ENCODE measurements around the gene SERP2.
"Not testable (repeated sequence)": the region's sequence is repeated elsewhere in the genome, so short reads cannot be mapped to it uniquely, and the experiment has no call there.

The SERP2 gene

GRCh38 chr13:44373601-44374347 lies at the start of gene SERP2:
SERP2 (plus strand) TSS chr13:44373824; CDS start chr13:44374026, 202 bp downstream.
- peak in 1 of 2 experiments; percentile 60 for DNase-seq

- DNase-seq, result no peak
Measured at GRCh38 chr13:44326961-44327360, 46.7 kb upstream of the SERP2 start.

- not testable (repeated sequence) for DNase-seq
Measured at GRCh38 chr13:44329041-44329440, 44.6 kb upstream of the SERP2 start.

GRCh38 chr13:44329909-44330545 lies 43.6 kb upstream of the SERP2 start:
- DNase-seq, result no peak

GRCh38 chr13:44331446-44331845 lies 42.2 kb upstream of the SERP2 start:
- DNase-seq, result no peak

- DNase-seq, result peak; percentile 71 to 88
Measured at GRCh38 chr13:44331912-44332851, 41.4 kb upstream of the SERP2 start.

- no peak for DNase-seq
Measured at GRCh38 chr13:44333950-44334655, 39.5 kb upstream of the SERP2 start.

- no peak for DNase-seq
Measured at GRCh38 chr13:44334751-44335150, 38.9 kb upstream of the SERP2 start.

GRCh38 chr13:44336934-44337333 lies 36.7 kb upstream of the SERP2 start:
- no peak for DNase-seq

- DNase-seq, result no peak
Measured at GRCh38 chr13:44337581-44337980, 36.0 kb upstream of the SERP2 start.

GRCh38 chr13:44340508-44340907 lies 33.1 kb upstream of the SERP2 start:
- DNase-seq, result peak in 1 of 2 experiments; percentile 9

- no peak for DNase-seq
Measured at GRCh38 chr13:44342741-44343140, 30.9 kb upstream of the SERP2 start.

- DNase-seq, result no peak
Measured at GRCh38 chr13:44346534-44346933, 27.1 kb upstream of the SERP2 start.

- DNase-seq, result no peak
Measured at GRCh38 chr13:44347301-44347700, 26.3 kb upstream of the SERP2 start.

- no peak for DNase-seq
Measured at GRCh38 chr13:44347949-44348348, 25.7 kb upstream of the SERP2 start.

- DNase-seq, result no peak
Measured at GRCh38 chr13:44350775-44351504, 22.7 kb upstream of the SERP2 start.

- no peak for DNase-seq
Measured at GRCh38 chr13:44351505-44351854, 22.1 kb upstream of the SERP2 start.

- DNase-seq, result no peak
Measured at GRCh38 chr13:44352202-44352601, 21.4 kb upstream of the SERP2 start.

GRCh38 chr13:44352671-44353070 lies 21.0 kb upstream of the SERP2 start:
- no peak for DNase-seq

- DNase-seq, result no peak
Measured at GRCh38 chr13:44354331-44354730, 19.3 kb upstream of the SERP2 start.

- DNase-seq, result no peak
Measured at GRCh38 chr13:44354884-44355283, 18.7 kb upstream of the SERP2 start.

GRCh38 chr13:44355621-44356020 lies 18.0 kb upstream of the SERP2 start:
- DNase-seq, result no peak

Data from NCI-H524 (cell line).